ENCODE results near the gene OTP.
"Not testable (repeated sequence)": the region's sequence is repeated elsewhere in the genome, so short reads cannot be mapped to it uniquely, and the experiment has no call there.

Gene OTP

DNA sequence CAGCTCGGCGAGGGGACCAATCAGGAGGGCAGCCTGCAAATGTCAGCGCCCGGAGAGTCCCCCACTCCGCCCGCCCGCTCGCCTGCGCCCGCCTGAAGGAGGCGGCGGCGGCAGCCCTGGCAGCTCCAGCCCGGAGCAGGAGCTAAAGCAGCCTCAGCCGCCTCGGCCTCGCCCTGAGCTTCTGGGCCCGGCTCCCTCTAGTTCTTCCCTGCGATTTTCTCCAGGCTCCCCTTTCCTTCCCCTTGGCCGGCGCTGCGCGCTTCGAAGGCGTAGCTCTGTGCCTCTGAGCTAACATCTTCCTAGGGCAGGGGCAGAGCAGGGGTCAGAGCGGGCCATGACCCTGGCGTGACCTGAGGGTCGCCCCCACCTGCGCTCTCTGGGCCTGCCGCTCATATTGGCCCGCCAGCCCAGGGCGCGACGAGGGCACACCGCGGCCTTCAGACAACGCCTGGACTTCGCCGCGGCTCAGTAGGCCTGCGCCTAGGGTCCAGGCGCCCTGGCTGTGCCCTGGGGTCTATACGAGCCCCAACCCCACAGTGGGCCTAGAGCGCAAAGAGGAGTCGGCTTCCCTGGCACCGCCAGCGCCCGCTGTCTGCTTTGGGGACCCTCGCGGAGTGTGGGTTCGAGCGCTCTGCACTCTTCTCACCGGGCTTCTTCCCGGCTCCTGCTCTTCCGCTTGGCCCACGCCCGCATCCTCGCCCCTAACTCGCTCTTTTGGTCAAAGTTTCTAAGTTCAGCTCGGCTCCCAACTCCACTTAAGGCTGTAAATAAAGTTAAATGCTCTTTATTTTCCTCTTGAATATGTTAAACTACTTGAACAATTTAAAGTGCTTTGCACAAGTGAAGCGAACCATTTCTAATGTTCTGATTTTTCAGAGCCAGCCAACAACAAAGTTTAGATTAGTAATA lies 504 bp upstream of the OTP start:
- no peak for DNase-seq

DNA sequence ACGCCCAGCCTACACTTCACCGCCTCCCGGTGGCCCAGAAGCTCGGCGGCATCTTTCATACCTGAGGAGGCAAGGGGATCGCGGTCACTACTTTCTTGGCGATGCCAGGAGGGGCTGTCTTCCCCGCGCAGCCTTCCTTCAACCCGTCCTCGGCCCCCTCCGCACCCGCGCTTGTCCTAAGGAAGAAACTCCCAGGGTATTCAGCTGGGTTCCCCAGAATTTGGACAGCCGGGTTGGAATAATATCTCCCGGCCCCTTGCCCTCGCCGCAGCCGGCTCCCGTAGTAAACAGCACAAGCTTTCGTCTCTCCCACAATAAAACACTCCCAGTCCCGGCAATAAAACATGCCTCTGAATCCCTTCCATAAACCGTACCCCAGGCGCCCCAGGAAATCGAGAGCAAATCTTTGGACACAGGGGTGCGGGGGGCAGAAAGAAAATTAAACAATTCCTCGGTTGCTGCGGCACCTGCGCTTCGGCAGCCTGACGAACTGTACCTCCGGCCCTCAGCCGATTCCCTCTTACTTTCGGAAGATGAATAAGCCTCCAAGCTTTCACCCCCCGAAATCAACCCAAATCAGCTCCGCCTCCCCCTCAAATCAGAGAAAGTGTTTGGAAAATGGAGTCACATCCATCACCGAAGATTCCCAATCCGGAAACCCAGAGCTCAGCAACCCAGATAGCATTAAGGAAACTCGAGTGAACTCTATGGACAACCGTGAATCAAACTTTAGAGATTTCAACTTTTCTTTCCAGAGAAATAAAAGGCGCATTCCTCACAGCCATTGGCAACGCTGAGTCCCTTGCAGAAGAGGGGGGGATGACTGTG lies 1.1 kb downstream of the OTP start:
- no peak for DNase-seq

DNA sequence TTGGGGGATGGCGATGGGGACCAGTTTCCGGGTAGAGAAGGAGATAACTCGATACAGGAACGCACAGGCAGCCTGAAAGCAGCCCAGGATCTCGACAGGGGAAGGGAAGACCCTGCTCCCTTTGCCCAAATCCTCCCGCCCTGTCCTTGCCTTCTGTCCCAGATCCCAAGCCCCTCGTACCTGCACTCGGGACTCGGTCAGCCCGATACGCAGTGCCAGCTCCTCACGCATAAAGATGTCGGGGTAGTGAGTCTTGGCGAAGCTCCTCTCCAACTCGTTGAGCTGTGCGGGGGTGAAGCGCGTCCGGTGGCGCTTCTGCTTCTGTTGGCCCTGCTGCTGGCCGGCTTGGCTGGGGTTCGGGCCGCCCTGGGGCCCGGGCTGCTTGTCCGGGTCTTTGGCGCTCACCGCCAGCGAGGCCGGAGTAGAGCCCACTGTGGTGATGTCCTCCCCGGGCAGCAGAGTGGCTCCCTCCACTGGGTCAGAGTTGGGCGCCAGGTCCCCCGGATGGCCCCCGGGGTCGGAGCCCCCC lies 1.8 kb downstream of the OTP start:
- no peak for DNase-seq

DNA sequence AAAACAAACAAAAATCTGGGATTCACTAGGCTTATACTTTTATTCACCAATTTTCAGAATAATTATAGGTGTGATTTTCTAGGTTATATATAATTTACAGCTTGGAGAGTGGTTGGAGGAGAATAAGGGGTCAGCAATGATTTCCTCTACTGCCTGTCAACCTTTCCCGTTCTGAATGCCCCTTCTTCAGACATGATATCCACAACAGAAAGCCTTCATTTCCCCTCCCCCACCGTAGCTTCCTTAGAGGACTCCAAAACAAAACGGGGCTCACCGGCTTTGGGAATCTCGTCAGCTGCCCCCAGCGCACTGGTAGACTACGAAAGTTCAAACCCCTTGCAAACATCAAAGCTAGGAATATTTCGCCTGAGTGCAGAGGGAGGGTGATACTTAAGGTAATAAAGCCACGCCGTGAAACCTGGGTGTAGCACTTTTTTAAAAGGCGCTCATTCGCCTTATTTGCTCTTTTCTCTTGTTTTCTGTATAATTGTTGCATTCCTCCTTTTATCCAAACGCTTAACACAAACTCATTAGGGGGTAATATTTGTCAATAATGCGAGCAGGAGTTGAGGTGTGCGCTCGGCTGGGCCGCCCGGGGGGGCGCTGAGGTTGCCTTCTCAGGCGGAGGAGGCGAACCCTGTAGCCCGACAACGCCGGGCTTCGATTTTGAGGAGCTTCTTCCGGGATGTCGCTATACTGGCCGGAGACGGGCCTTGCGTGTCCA lies 2.4 kb downstream of the OTP start:
- no peak for DNase-seq

DNA sequence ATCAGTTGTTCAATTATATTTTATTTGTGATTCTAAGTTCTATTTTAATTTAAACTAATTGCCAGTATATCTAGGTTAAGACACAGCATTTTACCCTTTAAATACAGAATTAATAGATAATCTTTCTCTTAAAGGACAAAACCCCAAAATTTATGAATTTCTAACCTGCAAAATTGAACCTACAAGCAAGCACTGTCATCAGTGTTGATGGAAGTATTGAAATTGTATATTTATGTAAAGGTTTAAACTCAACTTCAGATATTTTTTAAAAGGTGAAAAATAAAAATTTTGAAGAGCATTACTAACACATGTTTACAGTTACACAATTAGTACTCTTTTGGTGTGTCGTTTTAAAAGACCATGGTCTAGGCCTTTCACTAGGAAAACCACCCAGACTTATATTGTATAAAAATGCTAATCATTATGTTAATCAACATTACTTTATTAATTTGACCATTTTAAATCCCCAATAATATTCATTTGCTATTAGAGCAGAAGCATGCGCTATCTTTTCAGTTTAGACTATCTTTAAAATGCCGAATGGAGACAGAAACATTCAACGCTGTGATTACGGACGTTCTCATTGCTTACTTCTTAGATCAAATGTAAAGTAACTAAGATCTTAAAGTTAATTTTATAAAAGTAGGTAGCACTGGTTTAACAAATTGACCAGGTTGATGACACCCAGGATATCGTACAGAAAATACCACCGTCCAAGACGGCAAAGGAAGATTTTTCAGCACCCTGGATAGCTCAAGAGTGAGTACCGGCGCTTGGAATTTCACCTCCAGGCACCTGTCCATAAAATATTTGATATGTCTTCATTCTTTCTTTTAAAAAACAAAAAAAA lies 3.2 kb downstream of the OTP start:
- no peak for DNase-seq

DNA sequence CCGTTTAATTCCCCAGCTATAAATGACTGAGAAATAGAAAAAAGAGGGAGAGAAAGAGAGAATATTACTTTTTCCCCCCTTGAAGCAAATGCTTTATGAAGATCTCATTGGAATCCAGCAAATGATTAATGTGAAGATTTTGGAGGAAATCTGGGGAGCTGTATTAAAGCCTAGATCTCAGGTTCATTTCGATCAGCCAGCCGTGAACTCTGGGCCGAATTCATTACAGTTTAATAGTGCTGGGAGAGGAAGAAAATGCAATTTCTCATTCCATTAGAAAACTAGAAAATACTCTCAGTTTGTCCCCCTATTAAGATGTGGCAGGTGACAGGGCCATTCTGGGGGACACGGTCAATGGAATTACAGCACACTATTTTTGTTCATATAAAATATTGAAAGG lies 4.8 kb downstream of the OTP start:
- DNase-seq = no peak

DNA sequence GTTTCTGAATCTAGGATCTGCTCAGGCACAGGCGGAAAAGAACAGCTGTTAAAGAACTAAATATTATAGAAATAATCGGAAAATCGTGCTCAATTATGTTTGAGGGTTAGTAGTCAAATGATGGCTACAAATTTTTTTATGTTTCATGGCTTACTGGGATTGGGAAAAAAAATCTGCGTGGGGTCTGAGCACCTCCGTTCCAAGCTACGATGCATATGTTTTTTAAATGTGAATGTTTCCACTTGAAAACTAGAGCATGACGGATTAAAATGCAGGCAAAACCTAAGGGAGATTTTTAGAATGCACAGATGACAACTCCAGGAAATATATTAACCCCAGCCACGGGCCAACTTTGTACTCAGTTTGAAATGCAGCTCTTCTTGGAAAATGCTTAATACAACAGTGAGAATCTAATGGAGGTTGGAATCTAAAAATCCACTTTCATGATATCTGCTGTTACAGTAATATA lies 5.3 kb downstream of the OTP start:
- DNase-seq = no peak

DNA sequence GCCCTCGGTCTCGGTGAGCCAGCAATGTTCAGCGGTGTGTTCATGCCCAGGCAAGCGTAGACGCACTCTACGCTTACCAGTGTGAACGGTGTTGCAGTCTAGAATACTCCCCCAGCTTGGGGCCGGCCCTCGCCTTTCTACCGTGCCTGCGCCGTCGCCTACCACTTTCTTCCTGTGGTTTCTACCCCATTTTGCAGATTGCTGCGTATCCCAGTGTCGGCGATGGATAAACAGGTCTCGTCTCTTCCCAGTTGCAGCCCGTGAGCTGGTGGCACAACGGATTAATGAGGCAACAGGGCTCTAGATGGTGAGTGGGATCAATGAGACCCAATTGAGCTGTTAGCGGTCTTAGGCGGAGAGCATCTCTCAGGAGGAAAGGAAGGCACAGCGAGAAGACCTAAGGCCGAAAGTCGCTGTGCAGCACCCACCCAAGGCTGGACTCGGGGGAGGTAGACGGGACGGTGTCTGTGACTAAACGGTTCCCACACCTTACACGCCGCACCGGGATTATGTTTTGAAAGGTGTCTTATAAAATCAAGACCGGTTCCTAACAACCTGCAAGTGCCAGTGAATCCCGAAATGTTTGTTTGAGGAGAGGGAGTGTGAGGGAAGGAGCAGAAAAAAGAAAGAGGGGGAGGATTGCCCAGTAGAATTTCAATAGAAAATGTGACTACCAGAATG lies 5.8 kb downstream of the OTP start:
- no peak for DNase-seq

DNA sequence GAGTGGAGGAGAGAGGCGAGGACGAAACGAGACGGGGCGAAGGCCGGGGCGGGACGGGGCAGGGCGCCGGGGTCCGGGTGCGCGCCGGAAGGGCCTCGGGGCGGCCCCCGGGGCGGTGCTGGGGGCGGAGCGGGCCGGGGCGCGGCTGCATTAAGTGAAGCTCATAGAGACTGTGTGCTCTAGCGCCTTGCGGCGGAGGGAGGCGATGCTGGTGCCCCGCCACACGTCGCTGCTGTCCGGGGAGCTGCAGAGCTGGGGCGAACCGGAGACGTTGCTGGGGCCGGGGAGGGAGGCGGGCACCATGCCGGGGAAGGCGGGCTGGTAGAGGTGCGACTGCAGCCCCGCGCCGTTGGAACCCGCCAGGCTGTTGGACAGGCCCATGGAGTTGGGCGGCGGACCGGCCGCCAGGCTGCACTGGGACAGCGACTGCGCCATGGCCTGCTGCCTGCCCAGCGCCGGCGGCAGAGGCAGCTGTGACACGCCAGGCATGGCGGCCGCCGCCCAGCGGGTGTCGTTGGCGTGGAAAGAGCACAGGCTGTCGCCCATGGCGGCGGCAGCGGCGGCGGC lies 8.3 kb downstream of the OTP start:
- DNase-seq = no peak

DNA sequence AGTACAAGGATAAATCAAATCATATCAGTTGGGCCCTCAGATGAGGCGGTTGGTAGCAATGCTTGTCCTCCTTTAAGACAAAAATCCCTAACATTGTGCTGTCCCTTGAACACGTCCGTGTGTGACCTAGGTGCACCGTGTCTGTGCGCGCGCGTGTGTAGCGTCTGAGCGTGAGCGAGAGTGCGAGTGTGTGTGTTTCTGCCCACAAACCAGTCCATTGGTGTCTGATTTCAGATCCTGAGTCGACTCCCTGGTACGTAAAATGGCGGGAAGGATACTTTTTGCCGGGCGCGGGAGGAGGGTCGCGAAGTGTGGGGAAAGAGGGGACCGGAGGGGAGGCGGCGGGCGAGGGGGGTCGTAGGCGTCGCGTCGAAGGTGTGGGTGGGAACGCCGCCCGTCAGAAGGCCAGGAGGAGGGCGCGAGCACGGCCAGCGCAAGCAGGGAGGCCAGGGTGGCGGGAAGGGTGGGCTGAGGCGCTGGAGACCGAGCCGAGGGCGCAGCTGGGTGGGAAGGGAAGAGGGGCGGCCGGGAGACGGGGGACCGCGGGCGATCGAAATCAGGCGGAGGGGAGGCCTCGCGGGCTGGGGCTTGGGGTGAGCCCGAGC lies 8.9 kb downstream of the OTP start:
- DNase-seq = no peak

DNA sequence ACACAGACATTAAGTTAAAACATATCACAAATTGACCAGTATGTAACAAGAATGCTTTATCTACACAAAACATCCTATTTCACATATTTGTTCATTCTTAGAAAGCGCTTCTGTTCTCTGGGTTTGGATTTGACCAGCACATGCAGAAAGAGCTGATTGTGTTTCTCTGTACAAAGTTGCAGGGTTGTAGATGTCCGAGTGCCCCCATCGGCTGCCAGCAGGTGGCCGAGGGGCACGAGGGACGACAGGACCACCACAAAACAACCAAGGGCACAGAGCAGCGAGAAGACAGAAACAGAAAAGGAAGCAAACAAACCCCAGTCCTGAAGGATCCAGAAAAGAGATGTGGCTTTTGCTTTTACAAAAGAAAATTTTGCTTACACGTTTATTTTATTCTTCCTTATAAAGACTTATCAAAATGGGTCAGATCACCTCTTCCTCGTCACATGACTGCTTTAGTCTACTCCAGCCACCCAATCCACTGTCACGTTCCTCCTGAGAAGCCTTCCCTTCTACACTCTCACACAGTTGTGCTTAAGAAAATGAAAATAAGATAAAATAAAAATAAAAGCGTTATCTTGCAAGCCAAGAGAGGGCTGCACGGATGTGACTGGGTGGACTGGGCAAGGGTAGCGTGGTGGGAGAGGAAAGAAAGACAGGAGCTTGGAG lies 9.5 kb downstream of the OTP start:
- DNase-seq = no peak

DNA sequence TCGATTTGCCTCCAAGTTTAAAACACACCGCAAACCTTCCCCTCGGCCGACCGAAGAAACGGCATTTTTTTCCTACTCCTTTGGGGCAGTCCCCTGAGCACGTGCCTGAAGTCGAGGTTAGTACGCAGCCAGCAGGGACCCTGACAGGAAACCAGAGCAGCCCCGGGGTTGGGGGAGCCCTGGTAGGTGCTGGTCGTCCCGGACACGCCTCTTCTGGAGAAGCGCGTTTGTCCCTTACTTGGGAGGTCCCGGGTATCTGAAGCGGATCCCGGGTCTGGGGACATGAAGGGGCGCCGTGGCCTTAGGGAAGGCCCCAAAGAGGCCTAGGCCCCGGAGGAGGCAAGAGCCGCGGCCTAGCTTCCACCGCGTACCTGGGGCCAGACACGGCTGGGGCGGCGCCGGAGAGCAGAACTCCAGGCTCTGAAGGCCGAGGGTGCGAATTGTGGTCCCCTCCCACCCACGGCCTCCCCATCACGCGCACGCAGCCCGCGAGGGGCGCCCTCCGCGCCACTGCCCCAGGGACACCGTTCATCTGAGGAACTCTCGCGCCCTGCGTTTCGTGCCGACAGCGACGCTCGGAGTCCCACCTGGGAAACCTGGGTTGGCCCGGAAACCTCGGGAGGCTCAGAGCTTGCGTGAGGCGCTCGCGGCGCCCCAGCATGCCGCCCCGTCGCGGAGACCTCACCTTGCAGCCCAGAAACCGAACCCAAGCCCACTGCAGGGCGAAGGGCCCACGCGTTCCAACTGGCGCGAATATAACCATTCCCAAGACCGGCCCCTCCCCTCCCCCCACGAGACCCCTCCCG lies 10.4 kb downstream of the OTP start:
- DNase-seq = no peak

DNA sequence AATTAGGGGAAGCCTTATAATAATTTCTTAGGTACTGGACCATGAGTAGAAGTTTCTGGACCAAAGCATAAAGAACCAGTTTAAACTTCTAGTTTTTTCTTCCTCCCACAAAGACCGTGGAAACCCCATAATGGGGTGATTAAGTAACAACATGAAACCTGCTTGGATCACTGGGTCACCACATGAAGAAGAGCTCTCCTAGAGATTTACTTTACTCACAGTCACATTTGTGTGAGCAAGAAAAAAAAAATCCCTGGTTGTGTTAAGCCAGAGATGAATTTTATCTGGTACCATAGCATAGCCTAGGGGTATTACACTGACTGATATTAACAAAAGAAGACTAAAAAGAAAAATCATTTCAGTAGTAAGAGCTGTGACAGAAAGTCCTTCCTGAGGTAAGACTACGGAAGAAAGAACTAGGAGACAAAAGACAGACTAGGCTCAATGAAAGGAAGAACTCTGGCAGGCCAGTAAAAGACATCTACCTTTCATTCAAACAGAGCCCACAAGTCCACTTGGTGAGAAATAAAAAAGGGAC lies 15.2 kb downstream of the OTP start:
- DNase-seq = no peak

DNA sequence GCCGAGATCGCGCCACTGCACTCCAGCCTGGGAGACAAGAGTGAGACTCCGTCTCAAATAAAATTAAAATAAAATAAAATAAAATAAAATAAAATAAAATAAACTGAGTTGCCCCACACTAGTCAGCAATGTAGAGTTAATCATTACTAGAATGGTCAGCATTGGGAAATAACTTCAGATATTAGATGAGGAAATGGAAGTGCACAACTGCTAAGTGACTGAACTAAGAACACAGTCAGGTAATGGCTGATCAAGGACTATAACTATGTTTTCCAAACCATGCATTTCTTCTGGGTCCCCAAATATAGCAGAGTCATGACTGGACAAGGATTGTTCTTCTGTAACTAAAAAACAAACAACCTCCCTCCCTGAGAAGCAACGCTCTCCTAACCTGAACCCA lies 17.1 kb downstream of the OTP start:
- no peak for DNase-seq

DNA sequence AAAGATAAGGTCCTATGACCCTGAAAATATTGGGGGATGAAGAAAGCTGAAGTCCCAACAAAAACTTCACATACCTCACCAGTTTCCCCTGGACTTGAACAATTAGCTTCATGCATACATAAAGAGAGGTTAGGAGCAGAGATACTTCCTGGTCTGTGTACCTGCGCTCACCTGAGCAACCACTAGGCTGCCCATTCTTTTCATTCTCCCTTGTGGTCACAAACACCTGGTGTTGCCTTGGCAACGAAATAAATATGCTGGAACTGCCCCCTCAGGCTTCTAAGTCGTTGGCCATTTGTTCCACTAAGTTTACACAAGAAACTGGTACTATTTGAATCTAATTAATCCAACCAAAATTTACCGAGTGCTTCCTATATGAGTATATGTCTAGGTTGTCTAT lies 18.1 kb downstream of the OTP start:
- DNase-seq = no peak

DNA sequence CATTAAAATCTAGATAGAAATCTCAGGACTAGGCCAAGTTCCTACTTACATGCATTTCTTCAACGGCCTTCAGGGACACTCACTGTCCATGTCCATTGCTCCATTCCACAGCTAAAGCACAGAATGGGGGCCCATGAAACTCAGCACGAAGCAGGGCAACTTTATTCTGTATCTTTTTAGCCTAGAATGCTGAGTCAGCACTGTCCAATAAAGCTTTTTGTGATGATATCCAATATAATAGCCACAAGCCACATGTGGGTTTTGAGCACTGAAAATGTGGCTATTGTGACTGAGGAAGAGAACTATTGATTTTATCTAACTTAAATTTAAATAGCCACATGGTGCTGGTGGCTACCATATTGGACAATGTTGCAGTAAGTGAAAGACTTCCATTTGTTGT lies 21.6 kb downstream of the OTP start:
- no peak for DNase-seq

DNA sequence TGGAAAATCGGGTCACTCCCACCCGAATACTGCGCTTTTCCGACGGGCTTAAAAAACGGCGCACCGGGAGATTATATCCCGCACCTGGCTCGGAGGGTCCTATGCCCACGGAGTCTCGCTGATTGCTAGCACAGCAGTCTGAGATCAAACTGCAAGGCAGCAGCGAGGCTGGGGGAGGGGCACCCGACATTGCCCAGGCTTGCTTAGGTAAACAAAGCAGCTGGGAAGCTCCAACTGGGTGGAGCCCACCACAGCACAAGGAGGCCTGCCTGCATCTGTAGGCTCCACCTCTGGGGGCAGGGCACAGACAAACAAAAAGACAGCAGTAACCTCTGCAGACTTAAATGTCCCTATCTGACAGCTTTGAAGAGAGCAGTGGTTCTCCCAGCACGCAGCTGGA lies 29.6 kb downstream of the OTP start:
- not testable (repeated sequence) for DNase-seq

DNA sequence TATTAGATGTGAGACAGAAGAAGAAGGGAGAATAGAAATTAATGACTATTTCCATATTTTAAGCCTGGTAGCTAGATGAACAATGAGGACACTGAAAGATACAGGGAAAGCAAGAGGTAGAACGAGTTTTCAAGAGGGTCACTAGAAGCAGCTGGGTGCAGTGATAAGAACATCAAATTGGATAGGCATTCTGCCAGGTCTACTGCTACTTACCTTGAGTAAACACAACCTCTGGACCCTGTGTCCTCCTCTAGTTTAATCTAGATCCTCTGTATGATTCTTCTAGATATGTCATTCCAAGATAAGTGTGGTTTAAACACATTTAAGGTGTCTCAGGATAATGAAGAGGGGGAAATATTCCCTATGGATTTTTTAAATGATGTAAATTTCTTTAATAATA lies 31.2 kb downstream of the OTP start:
- DNase-seq = no peak

DNA sequence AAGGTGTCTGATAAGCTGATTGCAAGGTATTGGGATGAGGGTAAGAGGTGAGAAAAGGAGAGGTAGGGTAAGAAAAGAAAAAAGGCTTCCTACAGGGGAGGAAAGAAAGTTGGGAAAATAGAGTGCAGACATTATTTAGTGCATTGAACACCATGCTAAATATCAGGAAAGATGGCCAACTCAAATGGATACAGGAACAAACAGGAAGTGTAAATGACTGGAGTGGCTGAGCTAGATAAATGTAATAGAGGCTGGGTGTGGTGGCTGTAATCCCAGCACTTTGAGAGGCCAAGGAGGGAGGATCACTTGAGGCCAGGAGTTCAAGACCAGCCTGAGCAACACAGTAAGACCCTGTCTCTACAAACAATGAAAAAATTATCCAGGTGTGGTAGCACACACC lies 32.2 kb downstream of the OTP start:
- DNase-seq = no peak

All from activated naive CD4-positive, alpha-beta T cell treated with anti-CD3 and anti-CD28 coated beads, Interleukin-2, amount 50 U/mL, for 16 hours (primary cell).